ENCODE data around the gene AFF1. TPM values are rescaled to one million over a fixed set of nuclear protein-coding genes. Genes with fewer than 3 reads are reported as not detected.
"Not testable (repeated sequence)": the region's sequence is repeated elsewhere in the genome, so short reads cannot be mapped to it uniquely, and the experiment has no call there.

The AFF1 gene
- total RNA-seq, 1 experiment from 2014 or later: 10.9 TPM

DNA sequence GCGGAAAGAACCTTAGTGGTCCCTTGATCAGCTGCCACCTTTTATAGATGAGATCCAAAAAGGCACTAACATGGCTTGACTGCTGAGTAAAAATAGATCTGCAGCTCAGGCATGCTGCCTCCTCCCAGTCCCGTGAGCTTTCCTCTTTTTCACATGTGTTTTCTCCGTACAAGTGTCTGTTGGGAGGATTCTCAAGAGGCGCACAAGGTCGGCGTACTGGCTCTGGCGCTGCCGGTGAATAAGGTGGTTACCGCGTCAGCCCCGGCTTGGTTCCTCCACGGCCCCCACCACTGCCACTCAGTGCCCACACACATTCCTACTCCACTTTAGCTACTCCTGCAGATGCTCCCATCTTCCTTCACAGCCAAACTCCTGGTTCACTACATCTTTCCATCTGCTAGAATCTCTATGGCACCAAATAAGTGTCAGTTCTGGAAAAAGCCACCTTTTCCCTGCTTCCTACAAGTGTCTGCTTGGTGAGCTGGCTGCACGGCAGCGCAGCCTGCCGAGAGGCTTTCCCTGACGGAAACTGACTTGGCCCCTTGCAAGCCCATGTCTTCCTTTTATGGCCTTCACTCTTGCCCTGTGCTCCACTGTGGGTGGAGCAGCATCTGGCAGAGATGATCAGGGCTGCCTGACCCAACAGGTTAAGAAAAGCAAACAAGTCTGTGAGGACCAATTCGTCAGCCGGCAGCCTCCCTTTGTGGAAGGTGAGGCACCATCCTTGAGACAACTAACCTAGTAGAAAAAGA is 185.8 kb downstream of the AFF1 start:
- in situ Hi-C loops (cut with HindIII; ENCODE audit: low pct_unique_long_range_greater_than_20kb, low sequenced_read_pairs): loop anchor here (25.0 kb wide), 1 partner anchor 208 kb away; no protein-coding TSS in a partner anchor
- no peak for DNase-seq (ENCODE audit: low read depth, low spot score)

DNA sequence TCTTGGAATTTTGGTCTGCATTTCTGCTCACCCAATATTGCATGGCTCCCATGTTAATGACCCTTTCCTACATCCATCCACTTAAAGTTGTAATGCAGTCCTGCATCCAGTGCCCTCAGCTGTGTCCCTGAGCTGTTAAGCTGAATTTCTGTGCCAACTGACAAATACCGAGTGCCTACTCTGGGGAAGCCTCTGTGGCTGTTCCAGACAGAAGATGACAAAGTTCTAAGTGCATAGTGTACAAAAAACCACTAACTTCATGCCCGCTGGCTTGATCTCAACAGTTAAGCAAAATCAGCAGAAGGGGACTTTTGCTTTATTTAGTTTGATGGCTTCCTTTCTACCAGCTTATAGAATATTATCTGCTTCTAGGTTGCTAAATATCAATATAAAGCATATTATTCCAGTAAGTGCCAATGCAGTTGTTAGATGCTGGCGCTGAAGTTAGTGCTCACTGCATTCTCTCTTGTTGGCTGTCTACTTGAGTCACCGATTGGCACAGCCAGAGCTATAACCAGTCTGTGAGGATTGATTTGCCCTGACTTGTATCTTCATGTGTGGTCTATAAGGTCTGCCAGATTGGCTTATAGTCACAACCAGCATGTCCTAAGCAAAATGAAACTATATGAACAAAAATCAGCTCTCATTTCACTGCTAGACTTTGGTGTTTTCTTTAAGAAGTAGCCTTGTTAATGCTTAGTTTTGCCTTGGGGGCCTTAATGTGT is 186.7 kb downstream of the AFF1 start:
- DNase-seq (ENCODE audit: low read depth, low spot score): no peak
- in situ Hi-C loops (cut with HindIII; ENCODE audit: low pct_unique_long_range_greater_than_20kb, low sequenced_read_pairs): loop anchor here (25.0 kb wide), 1 partner anchor 209 kb away; no protein-coding TSS in a partner anchor

DNA sequence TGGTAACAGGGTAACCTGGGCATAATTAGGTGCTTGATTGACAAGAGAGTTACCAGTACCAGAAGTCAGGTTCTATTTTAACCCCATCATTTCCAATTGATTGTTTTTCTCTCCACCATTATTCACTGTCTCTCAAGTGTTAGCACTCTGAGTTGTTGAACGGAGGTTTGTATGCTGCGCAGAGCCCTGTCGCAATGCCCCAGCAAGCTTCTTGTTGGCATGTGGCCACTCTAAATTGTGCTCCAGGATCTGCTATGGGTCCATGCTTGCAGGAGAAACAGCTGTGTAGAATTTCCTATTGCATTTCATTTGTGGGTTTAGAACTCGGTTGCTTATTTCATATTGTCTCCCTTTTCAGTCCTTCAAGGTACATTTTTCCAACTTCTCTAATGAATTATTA is 187.4 kb downstream of the AFF1 start:
- DNase-seq (ENCODE audit: low read depth, low spot score): no peak
- in situ Hi-C loops (cut with HindIII; ENCODE audit: low pct_unique_long_range_greater_than_20kb, low sequenced_read_pairs): loop anchor here (25.0 kb wide), 1 partner anchor 210 kb away; no protein-coding TSS in a partner anchor

DNA sequence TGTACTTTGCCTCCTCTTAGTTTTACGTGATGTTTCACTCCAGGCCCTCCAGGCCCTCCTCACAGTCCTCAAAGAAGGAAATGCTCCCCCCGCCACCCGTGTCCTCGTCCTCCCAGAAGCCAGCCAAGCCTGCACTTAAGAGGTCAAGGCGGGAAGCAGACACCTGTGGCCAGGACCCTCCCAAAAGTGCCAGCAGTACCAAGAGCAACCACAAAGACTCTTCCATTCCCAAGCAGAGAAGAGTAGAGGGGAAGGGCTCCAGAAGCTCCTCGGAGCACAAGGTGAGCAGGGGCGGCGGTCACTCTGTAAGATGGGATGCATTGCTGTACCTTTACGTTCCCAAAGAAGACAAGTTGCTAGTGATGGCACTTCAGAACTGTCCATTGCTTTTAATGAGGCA is 191.2 kb downstream of the AFF1 start:
- in situ Hi-C loops (cut with HindIII; ENCODE audit: low pct_unique_long_range_greater_than_20kb, low sequenced_read_pairs): no loop called here
- no peak for DNase-seq (ENCODE audit: low read depth, low spot score)

DNA sequence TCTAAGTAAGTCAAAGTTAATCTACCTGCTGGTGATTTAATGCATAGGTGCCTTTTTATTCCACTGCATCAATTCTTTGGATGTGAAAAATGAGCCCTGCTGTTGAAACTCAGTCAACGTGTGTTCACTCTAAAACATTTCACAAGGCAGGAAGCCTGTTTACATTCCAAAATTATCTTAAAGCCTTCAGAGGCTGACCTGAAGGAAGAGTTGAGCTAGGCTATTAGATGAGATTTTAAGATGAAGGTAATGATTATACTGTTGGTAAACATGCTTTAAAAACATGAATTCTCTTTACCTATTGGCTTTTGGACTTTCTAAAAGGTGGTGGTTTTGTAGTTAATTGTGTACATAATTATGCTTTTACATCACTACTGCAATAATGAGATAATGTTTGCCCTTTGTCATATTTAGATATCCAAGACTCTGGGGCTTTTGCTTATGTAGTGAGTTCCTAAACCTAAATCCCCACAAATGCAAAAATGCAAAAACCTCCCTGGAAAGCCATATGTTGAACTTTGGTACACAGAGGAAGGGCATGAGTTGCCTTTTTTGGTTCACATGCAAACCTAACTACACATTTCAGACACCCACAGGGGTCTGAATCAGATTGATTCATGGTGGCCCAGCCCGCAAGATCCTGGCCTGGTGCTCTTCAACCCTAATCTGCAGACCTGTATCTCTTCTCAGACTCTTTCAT is 193.3 kb downstream of the AFF1 start:
- in situ Hi-C loops (cut with HindIII; ENCODE audit: low pct_unique_long_range_greater_than_20kb, low sequenced_read_pairs): no loop called here
- DNase-seq (ENCODE audit: low read depth, low spot score): no peak

DNA sequence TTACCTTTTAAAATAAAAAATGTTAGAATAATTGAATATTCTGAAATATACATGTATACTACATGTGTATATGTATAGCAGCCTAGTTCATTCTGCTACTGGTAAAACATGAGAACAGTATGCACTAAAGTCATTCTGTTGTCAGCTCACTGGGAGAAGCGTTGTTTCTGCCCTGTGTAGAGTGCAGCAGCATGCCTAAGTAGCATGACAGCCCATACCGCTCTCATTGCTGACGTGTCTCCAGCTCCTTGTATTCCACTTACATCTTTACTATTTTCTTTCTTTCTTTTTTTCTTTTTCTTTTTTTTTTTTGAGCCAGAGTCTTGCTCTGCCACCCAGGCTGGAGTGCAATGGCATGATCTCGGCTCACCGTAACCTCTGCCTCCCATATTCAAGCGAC is 194.9 kb downstream of the AFF1 start:
- no peak for DNase-seq (ENCODE audit: low read depth, low spot score)
- in situ Hi-C loops (cut with HindIII; ENCODE audit: low pct_unique_long_range_greater_than_20kb, low sequenced_read_pairs): no loop called here

DNA sequence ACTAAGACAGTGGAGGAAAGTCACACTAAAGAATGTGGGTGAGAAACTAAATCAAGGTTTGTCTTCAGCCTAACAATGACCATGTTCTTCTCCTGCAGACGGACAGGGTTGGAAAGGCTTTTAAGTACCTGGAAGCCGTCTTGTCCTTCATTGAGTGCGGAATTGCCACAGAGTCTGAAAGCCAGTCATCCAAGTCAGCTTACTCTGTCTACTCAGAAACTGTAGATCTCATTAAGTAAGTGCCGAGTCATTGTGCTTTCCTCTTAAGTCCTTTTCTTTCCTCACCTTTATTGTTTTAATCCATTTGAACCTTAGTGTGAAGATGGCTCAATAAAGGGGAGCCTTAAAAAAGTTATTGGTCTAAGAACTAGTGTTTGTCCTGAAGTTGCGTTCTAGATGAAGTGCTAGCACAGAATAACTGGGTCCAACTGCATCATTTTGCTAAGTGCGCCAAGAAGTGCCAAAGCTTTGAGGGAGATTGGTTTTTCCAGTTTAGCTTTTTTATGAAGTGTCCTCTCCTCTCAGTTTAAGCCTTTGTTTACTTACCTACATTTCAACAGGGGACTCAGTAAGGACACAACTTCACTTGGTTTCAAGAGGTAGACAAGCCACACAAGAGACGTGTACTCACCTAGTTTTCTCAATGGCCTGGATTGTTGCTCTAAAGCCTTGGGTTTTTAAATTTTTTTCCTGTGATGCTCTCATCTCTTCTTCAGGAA is 196.3 kb downstream of the AFF1 start:
- DNase-seq (ENCODE audit: low read depth, low spot score): no peak
- in situ Hi-C loops (cut with HindIII; ENCODE audit: low pct_unique_long_range_greater_than_20kb, low sequenced_read_pairs): no loop called here

DNA sequence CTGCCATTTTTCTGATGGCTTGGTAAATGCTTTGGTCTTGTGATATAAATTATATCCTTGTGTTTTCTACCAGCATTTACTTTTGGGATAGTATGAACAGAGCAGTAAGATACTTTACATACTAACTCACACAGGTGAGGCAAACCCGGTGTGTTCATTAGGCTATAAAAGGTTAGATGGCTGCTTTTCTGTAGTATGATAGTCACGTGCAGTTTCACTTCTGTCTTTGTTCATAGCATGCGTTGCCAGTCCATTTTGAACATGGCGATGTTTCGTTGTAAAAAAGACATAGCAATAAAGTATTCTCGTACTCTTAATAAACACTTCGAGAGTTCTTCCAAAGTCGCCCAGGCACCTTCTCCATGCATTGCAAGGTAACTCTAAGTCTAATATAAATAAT is 197.2 kb downstream of the AFF1 start:
- in situ Hi-C loops (cut with HindIII; ENCODE audit: low pct_unique_long_range_greater_than_20kb, low sequenced_read_pairs): no loop called here

DNA sequence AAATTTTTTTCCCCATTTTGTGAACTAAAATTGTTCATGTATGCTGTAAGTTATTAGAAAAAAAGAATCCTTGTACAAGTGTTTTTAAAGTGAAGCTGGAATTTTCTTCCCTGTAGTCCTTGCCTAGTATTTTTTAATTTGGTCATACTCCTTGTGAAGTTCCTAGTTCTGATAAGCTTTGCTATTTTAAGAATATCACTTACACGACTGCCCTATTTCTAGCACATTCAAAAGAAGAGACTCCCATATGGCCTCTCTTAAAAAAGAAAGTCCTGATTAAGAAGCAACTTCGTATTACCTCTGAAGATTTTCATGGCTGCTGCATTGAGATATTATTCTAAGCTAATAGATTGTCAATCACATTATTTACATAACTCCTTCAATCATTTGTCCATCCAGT is 198.4 kb downstream of the AFF1 start:
- no peak for DNase-seq (ENCODE audit: low read depth, low spot score)
- in situ Hi-C loops (cut with HindIII; ENCODE audit: low pct_unique_long_range_greater_than_20kb, low sequenced_read_pairs): no loop called here

More for the DNA sequence above, 197.2 kb downstream of the AFF1 start:
- no peak for DNase-seq (ENCODE audit: low read depth, low spot score)

DNA sequence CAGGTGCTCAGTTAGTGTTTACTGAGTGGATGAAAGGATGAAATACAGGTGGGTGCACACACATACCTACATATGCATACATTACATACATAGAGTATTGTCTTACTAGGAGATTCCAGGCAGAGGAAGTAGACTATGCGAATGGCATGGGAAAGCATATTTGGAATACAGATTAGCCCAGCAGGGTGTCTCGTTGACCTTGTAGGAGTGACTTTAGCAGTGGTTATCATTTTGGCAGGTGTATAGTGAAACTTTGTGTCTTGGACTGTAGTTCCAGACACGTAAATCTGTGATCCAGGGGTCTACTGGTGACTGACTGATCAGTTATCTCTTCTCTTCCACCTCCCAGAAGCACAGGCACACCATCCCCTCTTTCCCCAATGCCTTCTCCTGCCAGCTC is 199.3 kb downstream of the AFF1 start:
- DNase-seq (ENCODE audit: low read depth, low spot score): no peak
- in situ Hi-C loops (cut with HindIII; ENCODE audit: low pct_unique_long_range_greater_than_20kb, low sequenced_read_pairs): no loop called here

DNA sequence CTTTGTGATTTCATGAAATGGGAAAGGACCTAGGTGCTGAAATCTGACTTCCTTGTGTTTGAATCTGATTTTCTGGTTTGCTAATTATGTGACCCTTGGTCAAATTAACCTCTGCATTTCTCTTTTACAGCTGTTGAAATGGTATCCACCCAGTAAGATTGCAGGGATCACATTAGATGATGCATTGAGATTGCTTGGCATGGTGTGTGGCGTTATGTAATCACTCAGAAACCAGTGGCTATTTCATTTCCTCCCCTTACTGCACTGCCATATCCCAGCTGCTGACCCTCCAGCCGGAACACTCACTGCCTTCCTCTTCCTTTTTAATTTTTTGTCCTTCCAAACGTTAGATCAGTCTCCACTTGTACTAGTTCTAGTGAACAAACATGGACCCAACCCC is 206.6 kb downstream of the AFF1 start:
- in situ Hi-C loops (cut with HindIII; ENCODE audit: low pct_unique_long_range_greater_than_20kb, low sequenced_read_pairs): no loop called here
- DNase-seq (ENCODE audit: low read depth, low spot score): no peak

DNA sequence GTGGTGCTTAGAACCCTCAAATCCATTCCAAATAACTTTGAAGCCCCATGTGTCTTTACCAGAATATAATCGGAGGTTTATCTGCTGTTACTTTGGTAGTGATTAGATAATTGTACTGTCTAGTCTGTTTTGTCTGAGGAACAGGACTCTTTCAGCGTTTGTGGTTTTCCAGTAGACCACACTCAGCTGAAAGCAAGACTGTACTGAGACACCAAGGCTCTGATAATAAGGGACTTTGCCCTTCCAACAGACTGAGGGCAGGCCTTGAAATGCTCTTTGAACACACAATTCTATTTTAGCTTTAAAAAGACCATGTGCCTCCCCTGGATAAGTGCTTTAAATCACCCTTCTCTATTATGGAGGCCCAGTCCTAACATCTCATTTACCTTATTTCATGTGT is 209.5 kb downstream of the AFF1 start:
- DNase-seq (ENCODE audit: low read depth, low spot score): no peak
- in situ Hi-C loops (cut with HindIII; ENCODE audit: low pct_unique_long_range_greater_than_20kb, low sequenced_read_pairs): no loop called here

DNA sequence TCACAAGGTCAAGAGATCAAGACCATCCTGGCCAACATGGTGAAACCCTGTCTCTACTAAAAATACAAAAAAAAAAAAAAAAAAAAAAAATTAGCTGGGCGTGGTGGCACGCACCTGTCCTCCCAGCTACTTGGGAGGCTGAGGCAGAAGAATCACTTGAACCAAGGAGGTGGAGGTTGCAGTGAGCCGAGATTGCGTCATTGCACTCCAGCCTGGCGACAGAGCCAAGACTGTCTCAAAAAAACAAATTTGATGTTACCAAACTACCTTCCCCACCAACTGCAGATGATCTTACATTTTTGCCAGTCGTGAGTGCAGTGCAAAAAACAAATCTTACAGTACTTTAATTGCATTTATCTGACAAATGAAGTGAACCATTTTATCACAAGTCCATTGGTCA is 211.1 kb downstream of the AFF1 start:
- DNase-seq (ENCODE audit: low read depth, low spot score); in situ Hi-C loops (cut with HindIII; ENCODE audit: low pct_unique_long_range_greater_than_20kb, low sequenced_read_pairs): not testable (repeated sequence)

DNA sequence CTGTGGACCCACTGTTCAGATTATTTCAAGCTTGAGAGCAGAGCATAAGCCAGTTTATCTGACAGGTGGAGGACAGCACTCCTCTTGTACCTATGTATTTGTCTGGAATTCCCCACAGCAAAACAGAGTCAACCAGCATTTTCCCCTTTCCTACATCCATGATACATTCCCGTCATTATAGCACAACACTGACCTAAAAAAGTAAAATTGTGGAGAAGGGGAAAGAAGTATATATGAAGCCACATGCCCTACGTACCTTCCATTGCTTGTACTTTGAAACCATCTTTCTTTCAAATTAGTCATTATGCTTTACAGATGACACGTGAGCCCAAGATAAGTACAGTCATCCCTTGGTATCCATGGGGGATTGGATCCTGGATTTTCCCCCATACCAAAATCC is 212.3 kb downstream of the AFF1 start:
- in situ Hi-C loops (cut with HindIII; ENCODE audit: low pct_unique_long_range_greater_than_20kb, low sequenced_read_pairs): no loop called here

DNA sequence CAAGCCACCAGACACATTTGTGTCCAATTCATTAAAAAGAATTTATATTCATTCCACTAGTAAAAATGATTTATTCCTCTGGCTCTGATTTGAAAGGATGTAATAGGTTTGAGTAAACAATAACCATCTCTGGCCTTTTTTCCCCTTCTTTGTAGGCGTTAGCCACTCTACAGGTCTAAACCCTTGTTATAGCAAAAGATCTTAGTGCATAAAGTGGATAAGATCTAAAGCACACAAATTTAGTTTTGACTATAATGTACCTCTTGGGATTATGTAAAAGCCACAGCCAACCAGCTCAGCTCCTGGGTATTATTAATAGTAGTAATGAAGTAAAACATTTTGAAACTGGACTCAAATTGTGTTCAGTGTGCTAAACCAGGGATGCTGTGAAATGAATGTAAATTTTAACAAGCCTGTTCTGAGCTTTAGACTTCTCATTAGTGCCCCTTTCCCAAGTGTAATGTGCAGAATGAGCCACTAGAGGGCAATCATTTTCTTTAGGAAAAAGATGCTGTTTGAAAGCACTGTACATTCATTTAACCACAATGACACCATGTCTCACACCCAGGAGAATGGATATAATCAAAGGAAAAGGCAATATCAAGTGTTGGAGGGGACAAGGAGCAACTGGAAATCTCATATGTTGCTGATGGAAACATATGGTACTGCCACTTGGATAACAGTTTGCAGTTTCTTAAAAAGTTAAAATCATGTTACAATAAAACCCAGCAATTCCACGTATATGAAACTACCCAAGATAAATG is 215.9 kb downstream of the AFF1 start:
- DNase-seq (ENCODE audit: low read depth, low spot score): peak; percentile 84
- in situ Hi-C loops (cut with HindIII; ENCODE audit: low pct_unique_long_range_greater_than_20kb, low sequenced_read_pairs): no loop called here

More for the DNA sequence above, 212.3 kb downstream of the AFF1 start:
- DNase-seq (ENCODE audit: low read depth, low spot score): no peak

DNA sequence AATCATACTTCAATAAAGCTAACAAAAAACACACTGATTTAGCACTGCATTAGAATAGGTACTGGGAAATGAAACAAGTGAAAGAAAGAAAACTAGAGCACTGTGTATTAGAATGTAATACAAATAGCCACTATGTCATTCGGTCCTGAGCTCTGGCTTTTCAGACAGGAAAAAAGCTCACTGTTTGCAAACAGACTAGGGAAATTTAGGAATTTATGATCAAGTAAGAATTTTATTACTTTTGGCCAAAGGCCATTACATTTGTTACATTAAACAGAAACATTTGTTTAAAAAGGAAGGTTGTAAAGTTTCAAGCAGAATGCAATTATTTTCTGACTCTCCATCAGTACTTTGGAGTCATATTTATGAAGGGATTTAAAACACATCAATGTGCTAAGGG is 216.9 kb downstream of the AFF1 start:
- DNase-seq (ENCODE audit: low read depth, low spot score): no peak
- in situ Hi-C loops (cut with HindIII; ENCODE audit: low pct_unique_long_range_greater_than_20kb, low sequenced_read_pairs): no loop called here

DNA sequence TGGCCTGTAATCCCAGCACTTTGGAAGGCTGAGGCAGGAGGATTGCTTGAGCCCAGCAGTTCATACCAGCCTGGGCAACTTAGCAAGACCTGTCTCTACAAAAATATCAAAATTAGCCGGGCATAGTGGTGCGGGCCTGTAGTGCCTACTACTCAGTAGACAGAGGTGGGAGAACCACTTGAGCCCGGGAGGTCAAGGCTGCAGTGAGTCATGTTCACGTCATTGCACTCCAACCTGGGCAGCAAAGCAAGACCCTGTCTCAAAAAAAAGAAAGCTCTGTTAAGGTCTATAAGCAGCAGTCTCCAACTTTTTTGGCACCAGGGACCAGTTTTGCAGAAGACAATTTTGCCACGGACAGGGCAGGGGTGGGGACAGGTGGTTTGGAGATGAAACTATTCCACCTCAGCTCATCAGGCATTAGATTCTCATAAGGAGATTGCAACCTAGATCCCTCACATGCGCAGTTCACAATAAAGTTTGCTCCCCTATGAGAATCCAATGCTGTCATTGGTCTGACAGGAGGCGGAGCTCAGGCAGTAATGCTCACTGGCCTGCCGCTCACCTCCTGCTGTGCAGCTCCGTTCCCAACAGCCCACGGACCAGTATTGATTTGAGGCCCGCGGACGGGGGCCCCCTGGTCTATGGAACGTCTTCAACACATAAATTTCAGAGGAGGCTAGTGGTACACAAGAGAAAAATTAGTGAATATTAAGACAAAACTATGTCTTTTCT is 217.7 kb downstream of the AFF1 start:
- DNase-seq (ENCODE audit: low read depth, low spot score): no peak
- in situ Hi-C loops (cut with HindIII; ENCODE audit: low pct_unique_long_range_greater_than_20kb, low sequenced_read_pairs): no loop called here
